ENCODE data around the gene SENP2.
A peak's percentile ranks its signal among the peaks of the same experiment; 100 is the strongest.

SENP2 gene

DNA sequence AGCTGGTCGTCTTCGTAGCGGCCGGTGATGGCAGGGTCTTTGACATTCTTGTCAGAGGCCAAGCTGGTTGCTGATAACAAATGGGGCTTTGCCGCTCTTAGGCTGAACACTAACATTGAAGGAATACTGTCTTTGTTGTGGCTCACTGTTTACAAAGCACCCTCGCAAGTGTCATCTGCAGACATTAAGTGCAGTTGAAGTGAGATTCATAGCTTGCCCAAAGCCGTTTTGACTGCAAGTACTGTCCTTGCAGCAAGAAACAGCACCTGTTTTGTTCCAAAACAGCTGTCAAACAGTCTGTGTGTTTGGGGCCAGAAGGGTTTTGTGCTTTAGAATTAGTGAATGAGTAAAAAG lies 568 bp downstream of the SENP2 start:
- peaks cover 16% of the 10 kb centered on the region for H3K4me1 ChIP-seq (ENCODE audit: insufficient read depth, low read length)
- H3K27me3 ChIP-seq (ENCODE audit: insufficient read depth, low read length) = no peaks in the 10 kb centered on the region
- 11% methylated on average over 7 of the region's 7 CpGs for WGBS
- H3K36me3 ChIP-seq (ENCODE audit: insufficient read depth, low read length) = peaks cover 8% of the 10 kb centered on the region
- H3K27ac ChIP-seq (ENCODE audit: low read depth, low read length) = peak overlapping the region; percentile 88; the same call in 1 of the 2 replicates
- H3K9me3 ChIP-seq (ENCODE audit: insufficient read depth, low read depth, low read length) = no peaks in the 10 kb centered on the region
- H3K9ac ChIP-seq (ENCODE audit: low read depth, low read length) = peak overlapping the region; percentile 81
- H3K4me3 ChIP-seq (ENCODE audit: low read length) = peak overlapping the region; percentile 95

DNA sequence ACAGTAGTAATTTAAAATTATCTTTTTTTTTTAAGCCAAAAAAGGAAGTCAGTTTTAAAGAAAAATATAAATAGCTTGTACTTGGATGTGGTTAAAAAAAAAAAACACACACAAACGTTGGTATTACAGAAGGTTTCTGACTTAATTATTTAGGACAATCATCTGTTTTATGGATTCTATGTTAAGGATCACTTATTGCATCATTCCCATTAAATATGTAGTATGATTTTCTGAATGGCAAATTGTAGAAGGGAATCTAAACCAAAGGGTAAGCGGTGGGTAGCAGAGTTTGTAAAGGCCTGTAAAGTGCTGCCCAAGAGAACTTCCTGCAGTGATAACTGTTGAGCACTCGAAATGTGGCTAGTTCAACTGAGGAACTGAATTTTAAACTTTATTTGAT lies 8.0 kb downstream of the SENP2 start:
- Histone ChIP-seq H3K4me1 (ENCODE audit: insufficient read depth, low read length) (no peaks in the 10 kb centered on the region), H3K36me3 (ENCODE audit: insufficient read depth, low read length) (peaks cover 52% of the 10 kb centered on the region), H3K9me3 (ENCODE audit: insufficient read depth, low read depth, low read length) (no peaks in the 10 kb centered on the region), H3K27ac (ENCODE audit: low read depth, low read length) (no peak overlapping the region), H3K27me3 (ENCODE audit: insufficient read depth, low read length) (no peaks in the 10 kb centered on the region), H3K9ac (ENCODE audit: low read depth, low read length) (no peak overlapping the region), H3K4me3 (ENCODE audit: low read length) (no peak overlapping the region)
- WGBS = 100% methylated on average over 3 of the region's 3 CpGs

DNA sequence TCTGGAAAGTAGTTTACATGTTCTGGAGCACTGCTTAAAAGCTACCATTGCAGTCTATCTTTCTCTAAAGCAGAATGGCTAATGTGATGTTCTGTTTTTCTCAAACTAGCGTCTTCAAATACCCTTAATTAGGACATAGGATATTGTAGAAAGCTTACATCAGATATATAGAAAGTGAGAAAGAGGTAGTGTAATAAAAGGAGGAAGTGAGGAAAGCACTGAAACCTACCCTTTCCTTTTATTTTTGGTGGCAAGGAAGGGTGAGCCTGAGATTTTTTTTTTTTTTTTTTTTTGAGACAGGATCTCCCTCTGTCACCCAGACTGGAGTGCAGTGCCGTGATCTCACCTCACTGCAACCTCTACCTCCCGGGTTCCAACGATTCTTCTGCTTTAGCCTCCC lies 9.4 kb downstream of the SENP2 start:
- H3K36me3 ChIP-seq (ENCODE audit: insufficient read depth, low read length) = peaks cover 62% of the 10 kb centered on the region

DNA sequence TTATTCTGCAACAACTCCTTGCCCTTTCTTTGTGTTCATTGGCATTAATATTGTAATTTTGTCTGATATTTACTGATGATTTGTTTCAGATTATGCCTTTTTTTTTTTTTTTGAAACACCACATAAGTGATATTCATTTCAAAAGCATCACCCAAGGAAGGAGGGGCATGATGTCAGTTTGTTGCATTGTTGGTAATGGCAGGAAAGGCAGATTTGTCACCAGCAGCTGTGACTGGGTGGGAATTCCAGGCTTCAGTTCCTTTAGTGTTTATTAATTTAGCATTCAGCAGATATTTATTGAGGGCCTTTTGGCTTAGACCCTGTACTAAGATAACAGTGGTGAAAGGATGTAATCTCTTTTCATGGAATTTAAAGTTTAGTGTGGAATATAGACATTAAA lies 19.5 kb downstream of the SENP2 start:
- Histone ChIP-seq H3K4me1 (ENCODE audit: insufficient read depth, low read length) (no peaks in the 10 kb centered on the region), H3K4me3 (ENCODE audit: low read length) (no peak overlapping the region), H3K27me3 (ENCODE audit: insufficient read depth, low read length) (no peaks in the 10 kb centered on the region), H3K9me3 (ENCODE audit: insufficient read depth, low read depth, low read length) (no peaks in the 10 kb centered on the region), H3K36me3 (ENCODE audit: insufficient read depth, low read length) (peaks cover 89% of the 10 kb centered on the region), H3K9ac (ENCODE audit: low read depth, low read length) (no peak overlapping the region), H3K27ac (ENCODE audit: low read depth, low read length) (no peak overlapping the region)

More for the DNA sequence above, 9.4 kb downstream of the SENP2 start:
- H3K4me1 ChIP-seq (ENCODE audit: insufficient read depth, low read length) = no peaks in the 10 kb centered on the region
- no peaks in the 10 kb centered on the region for H3K27me3 ChIP-seq (ENCODE audit: insufficient read depth, low read length)
- no peaks in the 10 kb centered on the region for H3K9me3 ChIP-seq (ENCODE audit: insufficient read depth, low read depth, low read length)
- H3K27ac ChIP-seq (ENCODE audit: low read depth, low read length) = no peak overlapping the region
- no peak overlapping the region for H3K9ac ChIP-seq (ENCODE audit: low read depth, low read length)
- no peak overlapping the region for H3K4me3 ChIP-seq (ENCODE audit: low read length)
- 96% methylated on average over 3 of the region's 4 CpGs for WGBS

DNA sequence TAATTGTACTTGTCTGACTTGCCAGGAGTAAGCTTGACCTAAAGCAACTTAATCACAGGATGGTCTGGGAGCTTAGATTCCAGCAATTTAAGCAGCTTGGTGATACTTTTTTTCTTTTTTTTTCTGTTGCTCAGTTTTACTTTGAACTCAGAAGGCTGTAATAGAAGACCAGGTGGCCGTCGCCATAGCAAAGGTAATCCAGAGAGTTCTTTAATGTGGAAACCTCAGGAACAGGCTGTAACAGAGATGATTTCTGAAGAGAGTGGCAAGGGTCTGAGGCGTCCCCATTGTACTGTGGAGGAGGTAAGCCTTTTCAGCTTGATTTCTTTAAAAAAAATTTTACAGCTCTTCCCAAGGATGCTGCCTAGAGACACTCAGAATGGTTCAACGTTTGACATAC lies 20.1 kb downstream of the SENP2 start:
- H3K27me3 ChIP-seq (ENCODE audit: insufficient read depth, low read length) = no peaks in the 10 kb centered on the region
- WGBS = 94% methylated on average over 4 of the region's 4 CpGs
- no peak overlapping the region for H3K4me3 ChIP-seq (ENCODE audit: low read length)
- no peaks in the 10 kb centered on the region for H3K4me1 ChIP-seq (ENCODE audit: insufficient read depth, low read length)
- H3K9me3 ChIP-seq (ENCODE audit: insufficient read depth, low read depth, low read length) = no peaks in the 10 kb centered on the region
- H3K36me3 ChIP-seq (ENCODE audit: insufficient read depth, low read length) = peaks cover 89% of the 10 kb centered on the region
- no peak overlapping the region for H3K9ac ChIP-seq (ENCODE audit: low read depth, low read length)
- no peak overlapping the region for H3K27ac ChIP-seq (ENCODE audit: low read depth, low read length)

DNA sequence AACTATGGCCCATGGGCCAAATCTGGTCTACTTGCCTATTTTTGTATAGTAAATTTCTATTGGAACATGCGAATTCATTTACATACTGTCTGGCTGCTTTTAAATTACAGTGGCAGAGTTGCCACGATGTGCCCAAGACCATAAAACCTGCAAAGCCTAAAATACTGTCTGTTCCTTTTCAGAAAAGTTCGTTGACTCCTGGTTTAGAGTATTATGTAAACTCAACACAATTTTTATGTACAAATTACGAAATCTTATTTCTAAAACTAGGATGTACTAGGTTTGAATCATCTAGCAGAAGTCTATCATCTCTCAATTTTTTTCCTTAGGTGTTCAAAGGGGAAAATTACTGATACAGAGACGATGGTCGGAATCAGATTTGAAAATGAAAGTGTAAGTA lies 26.9 kb downstream of the SENP2 start:
- Histone ChIP-seq H3K9me3 (ENCODE audit: insufficient read depth, low read depth, low read length) (no peaks in the 10 kb centered on the region), H3K4me1 (ENCODE audit: insufficient read depth, low read length) (no peaks in the 10 kb centered on the region), H3K9ac (ENCODE audit: low read depth, low read length) (no peak overlapping the region), H3K36me3 (ENCODE audit: insufficient read depth, low read length) (peaks cover 89% of the 10 kb centered on the region), H3K4me3 (ENCODE audit: low read length) (no peak overlapping the region), H3K27me3 (ENCODE audit: insufficient read depth, low read length) (no peaks in the 10 kb centered on the region), H3K27ac (ENCODE audit: low read depth, low read length) (no peak overlapping the region)
- 95% methylated on average over 2 of the region's 6 CpGs for WGBS

DNA sequence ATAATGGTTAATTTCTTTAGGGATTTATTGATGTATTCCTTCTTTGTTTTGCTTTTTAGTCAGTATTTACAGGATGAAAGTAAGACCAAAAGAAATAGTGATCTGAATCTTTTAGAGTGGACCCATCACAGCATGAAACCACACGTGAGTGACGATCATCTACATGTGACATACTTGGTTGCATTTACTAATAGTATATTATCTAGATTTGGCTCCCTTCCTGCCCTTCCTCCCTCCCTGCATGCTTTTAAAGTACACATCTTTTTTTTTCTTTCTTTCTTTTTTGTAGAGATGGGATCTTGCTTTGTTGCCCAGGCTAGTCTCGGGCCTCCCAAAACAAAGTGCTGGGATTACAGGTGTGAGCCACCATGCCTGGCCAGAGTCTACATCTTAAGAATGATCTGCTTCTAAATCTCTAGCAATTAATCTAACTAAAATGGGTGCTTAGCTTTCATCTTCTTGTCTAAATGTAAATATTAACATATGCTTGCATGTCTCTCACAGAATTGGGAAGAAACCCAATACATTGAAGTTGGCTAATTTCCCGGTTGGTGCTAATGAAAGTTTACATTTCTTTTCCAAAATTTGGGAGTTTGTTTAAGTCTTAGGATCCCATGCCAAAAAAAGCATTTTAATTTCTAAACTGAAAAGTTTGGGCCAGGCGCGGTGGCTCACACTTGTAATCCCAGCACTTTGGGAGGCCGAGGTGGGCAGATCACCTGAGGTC lies 38.0 kb downstream of the SENP2 start:
- 96% methylated on average over 7 of the region's 7 CpGs for WGBS
- Histone ChIP-seq H3K36me3 (ENCODE audit: insufficient read depth, low read length) (peaks cover 88% of the 10 kb centered on the region), H3K9me3 (ENCODE audit: insufficient read depth, low read depth, low read length) (no peaks in the 10 kb centered on the region), H3K27me3 (ENCODE audit: insufficient read depth, low read length) (no peaks in the 10 kb centered on the region), H3K4me3 (ENCODE audit: low read length) (no peak overlapping the region), H3K9ac (ENCODE audit: low read depth, low read length) (no peak overlapping the region), H3K27ac (ENCODE audit: low read depth, low read length) (no peak overlapping the region), H3K4me1 (ENCODE audit: insufficient read depth, low read length) (no peaks in the 10 kb centered on the region)

DNA sequence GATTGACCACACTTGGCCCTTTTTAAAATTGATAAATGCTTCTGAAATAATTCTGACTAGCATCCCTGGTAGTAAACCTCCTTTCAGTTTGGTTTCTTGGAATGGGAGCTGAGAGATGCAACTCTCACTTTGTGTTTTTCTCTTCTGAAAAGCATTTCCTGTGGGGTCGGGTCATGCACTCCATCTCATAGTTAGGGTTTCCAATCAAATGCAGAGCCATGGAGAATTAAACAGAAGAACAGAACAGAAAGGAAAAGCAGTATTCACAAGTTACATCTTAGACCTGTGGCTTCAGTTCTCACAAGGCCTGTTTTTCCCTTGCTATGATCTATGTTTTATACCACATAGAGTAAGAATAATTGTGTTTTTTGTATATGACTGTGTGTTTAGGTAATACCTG lies 39.7 kb downstream of the SENP2 start:
- 100% methylated on average over 1 of the region's 1 CpG for WGBS
- Histone ChIP-seq H3K27me3 (ENCODE audit: insufficient read depth, low read length) (no peaks in the 10 kb centered on the region), H3K9me3 (ENCODE audit: insufficient read depth, low read depth, low read length) (no peaks in the 10 kb centered on the region), H3K36me3 (ENCODE audit: insufficient read depth, low read length) (peaks cover 90% of the 10 kb centered on the region), H3K4me3 (ENCODE audit: low read length) (no peak overlapping the region), H3K27ac (ENCODE audit: low read depth, low read length) (no peak overlapping the region), H3K9ac (ENCODE audit: low read depth, low read length) (no peak overlapping the region), H3K4me1 (ENCODE audit: insufficient read depth, low read length) (no peaks in the 10 kb centered on the region)

DNA sequence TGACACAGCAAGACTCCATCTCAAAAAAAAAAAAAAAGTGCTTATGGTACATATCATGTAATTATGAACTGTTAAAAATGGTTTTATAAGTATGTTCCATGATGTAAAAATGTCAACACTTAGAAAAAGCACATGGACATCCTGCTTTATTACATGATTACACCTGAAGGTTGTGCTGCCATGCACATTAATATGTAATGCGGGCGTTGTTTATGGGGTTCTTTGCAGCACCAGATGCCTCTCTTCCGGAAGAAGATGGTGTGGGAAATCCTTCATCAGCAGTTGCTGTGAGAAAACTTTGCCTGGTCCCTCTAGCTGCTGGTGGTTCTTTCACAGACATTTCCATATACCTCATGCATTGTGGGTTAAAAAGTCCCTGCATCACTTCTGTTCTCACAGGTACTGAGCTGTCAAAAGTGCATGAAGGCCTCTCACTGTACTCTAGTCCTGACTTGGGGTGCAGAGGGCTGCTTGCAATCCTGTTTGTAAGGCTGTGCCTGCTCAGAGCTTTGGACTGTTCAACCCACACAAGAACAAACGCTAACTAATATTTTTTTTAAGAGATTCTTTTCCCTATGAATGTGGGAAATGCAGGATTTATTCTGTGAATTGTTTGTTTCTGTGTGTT lies 43.6 kb downstream of the SENP2 start:
- Histone ChIP-seq H3K9me3 (ENCODE audit: insufficient read depth, low read depth, low read length) (no peaks in the 10 kb centered on the region), H3K27me3 (ENCODE audit: insufficient read depth, low read length) (no peaks in the 10 kb centered on the region), H3K27ac (ENCODE audit: low read depth, low read length) (no peak overlapping the region), H3K9ac (ENCODE audit: low read depth, low read length) (no peak overlapping the region), H3K4me3 (ENCODE audit: low read length) (no peak overlapping the region), H3K36me3 (ENCODE audit: insufficient read depth, low read length) (peaks cover 62% of the 10 kb centered on the region), H3K4me1 (ENCODE audit: insufficient read depth, low read length) (no peaks in the 10 kb centered on the region)
- 100% methylated on average over 3 of the region's 4 CpGs for WGBS

DNA sequence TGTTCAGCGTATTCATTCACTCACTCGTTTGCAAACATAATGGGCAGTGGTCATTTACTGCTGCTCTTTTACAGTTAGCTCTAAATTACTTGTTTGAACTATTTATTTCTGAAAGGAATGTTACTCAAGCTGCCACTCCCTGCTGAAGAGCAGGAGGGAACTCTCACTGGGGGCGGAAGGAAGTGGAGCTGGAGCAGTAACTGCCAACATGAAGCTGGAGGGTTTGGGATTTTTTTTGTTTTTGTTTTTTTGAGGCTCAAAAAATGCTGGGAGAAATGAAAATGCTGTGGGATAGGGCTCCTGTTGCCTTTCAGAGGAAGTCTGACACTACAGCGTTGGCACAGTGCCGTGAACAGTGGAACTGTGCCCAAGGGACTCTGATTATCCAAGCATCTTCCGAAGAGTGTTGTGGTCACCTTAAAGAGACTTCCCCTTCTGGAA lies 44.1 kb downstream of the SENP2 start:
- peaks cover 59% of the 10 kb centered on the region for H3K36me3 ChIP-seq (ENCODE audit: insufficient read depth, low read length)
- H3K9me3 ChIP-seq (ENCODE audit: insufficient read depth, low read depth, low read length) = no peaks in the 10 kb centered on the region
- H3K4me1 ChIP-seq (ENCODE audit: insufficient read depth, low read length) = no peaks in the 10 kb centered on the region
- no peak overlapping the region for H3K4me3 ChIP-seq (ENCODE audit: low read length)
- no peak overlapping the region for H3K9ac ChIP-seq (ENCODE audit: low read depth, low read length)
- WGBS = 96% methylated on average over 6 of the region's 6 CpGs
- no peaks in the 10 kb centered on the region for H3K27me3 ChIP-seq (ENCODE audit: insufficient read depth, low read length)
- no peak overlapping the region for H3K27ac ChIP-seq (ENCODE audit: low read depth, low read length)

DNA sequence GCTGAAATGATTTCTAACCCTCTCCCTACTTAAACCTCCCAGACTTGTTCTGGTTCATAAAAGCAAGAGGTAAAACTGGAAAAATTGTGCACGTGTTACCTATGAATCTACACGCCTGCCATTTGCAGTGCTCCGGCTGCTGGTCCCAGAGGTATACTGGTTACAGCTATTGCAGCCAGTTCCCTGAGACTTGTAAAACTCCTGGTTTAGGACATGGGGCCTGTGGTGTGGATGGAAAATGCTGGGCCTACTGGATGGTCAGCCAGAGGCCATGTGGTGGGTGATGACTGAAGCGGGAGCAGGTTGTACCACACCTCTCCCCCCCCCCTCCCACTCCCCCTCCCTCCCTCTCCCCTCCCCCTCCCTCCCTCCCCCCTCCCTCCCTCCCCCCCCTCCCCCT lies 45.0 kb downstream of the SENP2 start:
- no peak overlapping the region for H3K9ac ChIP-seq (ENCODE audit: low read depth, low read length)
- peaks cover 50% of the 10 kb centered on the region for H3K36me3 ChIP-seq (ENCODE audit: insufficient read depth, low read length)
- no peaks in the 10 kb centered on the region for H3K4me1 ChIP-seq (ENCODE audit: insufficient read depth, low read length)
- no peaks in the 10 kb centered on the region for H3K9me3 ChIP-seq (ENCODE audit: insufficient read depth, low read depth, low read length)
- no peak overlapping the region for H3K27ac ChIP-seq (ENCODE audit: low read depth, low read length)
- H3K27me3 ChIP-seq (ENCODE audit: insufficient read depth, low read length) = no peaks in the 10 kb centered on the region
- H3K4me3 ChIP-seq (ENCODE audit: low read length) = no peak overlapping the region
- 97% methylated on average over 3 of the region's 4 CpGs for WGBS
